ENCODE results near the gene NUP210.
"Not testable (repeated sequence)": the region's sequence is repeated elsewhere in the genome, so short reads cannot be mapped to it uniquely, and the experiment has no call there.

Gene NUP210

GRCh38 chr3:13451301-13451673 is 31.2 kb upstream of the NUP210 start:
- DNase-seq (ENCODE audit: low spot score), result no peak
- no peak for TF ChIP-seq CTCF (IDR thresholded peaks at IDR 0.05; ENCODE audit: extremely low read depth, missing control alignments)

GRCh38 chr3:13442882-13443281 is 22.8 kb upstream of the NUP210 start:
- not testable (repeated sequence) for DNase-seq (ENCODE audit: low spot score)

DNA sequence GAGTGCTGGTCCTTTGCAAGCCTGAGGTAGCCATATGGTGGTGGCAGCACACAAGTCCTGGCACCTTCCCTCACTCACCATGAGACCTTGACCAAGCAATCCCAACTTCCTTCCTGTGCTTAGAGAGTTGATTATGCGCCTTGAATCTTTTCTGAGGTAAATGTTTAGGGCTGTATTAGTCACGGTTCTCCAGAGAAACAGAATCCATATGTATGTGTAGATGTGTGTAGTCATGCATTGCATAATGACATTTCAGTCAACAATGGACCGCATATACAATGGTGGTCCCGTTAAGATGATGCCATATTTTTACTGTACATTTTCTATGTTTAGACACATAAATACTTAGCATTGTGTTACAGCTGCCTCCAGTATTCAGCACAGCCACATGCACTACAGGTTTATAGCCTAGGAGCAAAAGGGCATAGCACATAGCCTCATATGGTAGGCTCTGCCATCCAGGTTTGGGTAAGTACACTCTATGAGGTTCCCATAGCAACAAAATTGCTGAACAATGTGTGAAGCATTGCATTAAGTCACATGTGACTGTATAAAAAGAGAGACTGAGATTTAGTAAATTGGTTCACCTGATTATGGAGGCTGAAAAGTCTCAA is 20.2 kb upstream of the NUP210 start:
- no peak for TF ChIP-seq CTCF (IDR thresholded peaks at IDR 0.05; ENCODE audit: extremely low read depth, missing control alignments)
- DNase-seq (ENCODE audit: low spot score), result no peak

DNA sequence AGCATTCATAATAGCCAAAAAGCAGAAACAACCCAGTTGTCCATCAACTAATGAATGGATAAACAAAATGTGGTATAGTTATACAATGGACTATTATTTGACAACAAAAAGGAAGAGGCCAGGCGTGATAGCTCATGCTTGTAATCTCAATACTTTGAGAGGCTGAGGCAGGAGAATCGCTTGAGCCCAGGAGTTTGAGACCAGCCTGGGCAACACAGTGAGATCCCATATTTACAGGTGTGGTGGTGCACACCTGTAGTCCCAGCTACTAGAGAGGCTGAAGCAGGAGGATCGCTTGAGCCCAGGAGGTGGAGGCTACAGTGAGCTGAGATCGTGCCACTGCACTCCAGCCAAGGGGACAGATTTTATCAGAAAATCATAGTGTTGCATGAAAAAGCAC is 16.1 kb upstream of the NUP210 start:
- not testable (repeated sequence) for DNase-seq (ENCODE audit: low spot score)

DNA sequence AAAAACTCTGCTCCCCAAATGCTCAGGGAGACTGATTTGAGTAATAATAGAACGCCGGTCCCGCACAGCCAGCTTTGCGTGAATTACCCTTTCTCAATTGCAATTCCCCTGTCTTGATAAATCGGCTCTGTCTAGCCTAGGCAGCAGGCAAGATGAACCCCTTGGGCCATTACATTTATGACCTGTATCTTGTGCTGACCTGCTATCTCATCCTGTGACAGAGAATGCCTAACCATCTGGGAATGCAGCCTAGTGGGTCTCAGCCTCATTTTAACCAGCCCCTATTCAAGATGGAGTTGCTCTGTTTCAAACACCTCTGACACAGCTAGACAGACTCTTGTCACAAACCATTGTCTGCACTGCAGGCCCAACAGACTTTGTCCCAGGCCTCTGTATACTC is 13.8 kb upstream of the NUP210 start:
- DNase-seq (ENCODE audit: low spot score), result no peak
- no peak for TF ChIP-seq CTCF (IDR thresholded peaks at IDR 0.05; ENCODE audit: extremely low read depth, missing control alignments)

GRCh38 chr3:13432093-13432492 is 12.0 kb upstream of the NUP210 start:
- DNase-seq (ENCODE audit: low spot score), result no peak
- TF ChIP-seq CTCF (IDR thresholded peaks at IDR 0.05; ENCODE audit: extremely low read depth, missing control alignments), result no peak

DNA sequence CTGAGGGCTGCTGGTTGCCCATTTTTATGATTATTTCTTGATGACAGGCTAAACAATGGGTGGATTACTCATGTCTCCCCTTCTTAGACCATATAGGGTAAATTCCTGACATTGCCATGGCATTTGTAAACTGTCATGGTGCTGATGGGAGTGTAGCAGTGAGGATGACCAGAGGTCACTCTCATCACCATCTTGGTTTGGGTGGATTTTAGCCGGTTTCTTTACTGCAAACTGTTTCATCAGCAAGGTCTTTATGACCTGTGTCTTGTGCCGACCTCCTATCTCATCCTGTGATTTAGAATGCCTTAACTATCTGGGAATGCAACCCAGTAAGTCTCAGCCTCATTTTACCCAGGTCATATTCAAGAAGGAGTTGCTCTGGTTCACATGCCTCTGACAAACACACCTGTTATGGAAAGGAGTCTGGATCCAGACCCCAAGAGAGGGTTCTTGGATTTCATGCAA is 10.3 kb upstream of the NUP210 start:
- DNase-seq (ENCODE audit: low spot score), result not testable (repeated sequence)

DNA sequence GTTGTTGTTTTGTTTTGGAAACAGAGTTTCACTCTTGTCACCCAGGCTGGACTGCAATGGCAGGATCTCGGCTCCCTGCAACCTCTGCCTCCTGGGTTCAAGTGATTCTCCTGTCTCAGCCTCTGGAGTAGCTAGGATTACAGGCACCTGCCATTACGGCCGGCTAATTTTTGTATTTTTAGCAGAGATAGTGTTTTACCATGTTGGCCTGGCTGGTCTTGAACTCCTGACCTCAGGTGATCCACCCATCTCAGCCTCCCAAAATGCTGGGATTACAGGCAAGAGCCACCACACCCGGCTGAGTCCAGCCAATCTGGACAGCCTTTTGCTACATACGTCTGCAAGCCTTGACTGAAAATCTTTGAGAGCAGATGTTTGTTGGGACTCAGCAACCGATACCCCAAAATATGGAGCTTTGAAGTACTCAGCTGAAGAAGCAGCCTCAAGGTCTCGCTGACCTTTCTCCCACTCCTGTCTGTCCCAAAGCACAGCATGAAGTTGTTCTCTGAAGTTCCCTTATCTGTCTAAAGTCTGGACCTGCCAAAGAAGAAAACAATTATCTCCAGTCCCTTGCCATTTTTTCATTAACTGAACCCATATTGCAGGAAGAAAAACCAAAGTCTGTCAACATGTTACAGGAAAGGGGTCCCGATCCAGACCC is 9.6 kb upstream of the NUP210 start:
- TF ChIP-seq CTCF (IDR thresholded peaks at IDR 0.05; ENCODE audit: extremely low read depth, missing control alignments), result no peak
- no peak for DNase-seq (ENCODE audit: low spot score)

DNA sequence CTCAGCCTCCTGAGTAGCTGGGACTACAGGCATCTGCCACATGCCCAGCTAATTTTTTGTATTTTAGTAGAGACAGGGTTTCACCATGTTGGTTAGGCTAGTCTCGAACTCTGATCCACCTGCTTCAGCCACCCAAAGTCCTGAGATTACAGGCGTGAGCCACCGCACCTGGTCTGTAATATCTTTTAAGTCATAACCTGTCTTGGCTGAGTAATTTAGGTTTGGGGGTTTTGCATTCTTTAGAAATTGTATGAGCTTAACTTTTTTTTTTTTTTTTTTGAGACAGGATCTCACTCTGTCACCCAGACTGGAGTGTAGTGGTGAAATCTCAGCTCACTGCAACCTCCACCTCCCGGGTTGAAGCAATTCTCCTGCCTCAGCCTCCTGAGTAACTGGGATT is 8.6 kb upstream of the NUP210 start:
- not testable (repeated sequence) for DNase-seq (ENCODE audit: low spot score)
